Neural cell (in vitro differentiated cells): ENCODE data around the gene GRK4.

Experiments
- CTCF ChIP-seq: fragments of 450-650 bp; IDR thresholded peaks from 2 replicates; pipeline ENCODE4 v1.5.1; 2014; ENCODE audit warnings: antibody characterized with exemption, mild to moderate bottlenecking, moderate library complexity; ENCODE audit not compliant: poor library complexity, severe bottlenecking
- EP300 ChIP-seq: fragments of 450-650 bp; conservative IDR thresholded peaks from 2 replicates; pipeline ENCODE4 v1.6.1; 2014; ENCODE audit warnings: antibody characterized with exemption, mild to moderate bottlenecking, moderate library complexity; ENCODE audit not compliant: poor library complexity, severe bottlenecking
- TAF1 ChIP-seq: IDR thresholded peaks from 2 replicates; pipeline ENCODE4 v1.6.1; 2012; ENCODE audit warnings: low read depth

GRCh38 chr4:2914256-2915126 is 48.9 kb upstream of the GRK4 start:
- TF ChIP-seq EP300: no peak
- TF ChIP-seq TAF1: no peak
- TF ChIP-seq CTCF: no peak
